H1 (cell line): ENCODE measurements around the gene OR2D2. TPM values are rescaled to one million over a fixed set of nuclear protein-coding genes. Genes with fewer than 3 reads are reported as not detected.

ENCODE experiments used
- CTCF ChIA-PET: fragments of 300-600 bp; sonication (Branson Sonifier 250); formaldehyde crosslinking; loops from one replicate; lab custom pipeline; 2021; ENCODE audit not compliant: partially characterized antibody; lab: Charles Lee
- POLR2A ChIA-PET: fragments of 300-600 bp; sonication (Branson Sonifier 250); formaldehyde crosslinking; loops from one replicate; lab custom pipeline; 2021; ENCODE audit warnings: inconsistent platforms; ENCODE audit not compliant: partially characterized antibody; lab: Charles Lee
- DNase-seq, 2 experiments: peaks; one replicate each; pipeline versions ENCODE4 v3.0.0 to v3.0.0-alpha.2; 2010 to 2022; ENCODE audit warnings: low spot score in 2 of 2, low read depth in 1 of 2, mixed read lengths in 1 of 2
- FAIRE-seq: peaks from 2 replicates; lab custom pipeline; 2011; peaks lifted over from hg19 to GRCh38; lab: Jason Lieb, UNC
- H2AFZ ChIP-seq: 2 replicates; pipeline ENCODE4 v1.8.1; 2012; ENCODE audit warnings: low read length, inconsistent platforms
- H2AK5ac ChIP-seq: 2 replicates; pipeline ENCODE4 v1.6.1; 2013; ENCODE audit warnings: low read depth, low read length
- H2BK120ac ChIP-seq: replicated peaks from 2 replicates; pipeline ENCODE3; 2013; ENCODE audit warnings: low read depth, low read length, inconsistent platforms
- H2BK12ac ChIP-seq: 2 replicates; pipeline ENCODE4 v1.6.1; 2013; ENCODE audit warnings: low read depth, low read length
- H2BK15ac ChIP-seq: 2 replicates; pipeline ENCODE4 v1.6.1; 2013; ENCODE audit warnings: low read length
- H2BK20ac ChIP-seq: 2 replicates; pipeline ENCODE4 v1.6.1; 2013; ENCODE audit warnings: low read length
- H2BK5ac ChIP-seq: 2 replicates; pipeline ENCODE4 v1.6.1; 2013; ENCODE audit warnings: low read depth, low read length
- H3K14ac ChIP-seq: 2 replicates; pipeline ENCODE4 v1.6.1; 2013; ENCODE audit warnings: inconsistent platforms; ENCODE audit not compliant: insufficient read length
- H3K18ac ChIP-seq: 2 replicates; pipeline ENCODE4 v1.6.1; 2013; ENCODE audit warnings: low read length; ENCODE audit errors: extremely low read depth
- H3K23ac ChIP-seq: 2 replicates; pipeline ENCODE4 v1.6.1; 2013; ENCODE audit warnings: inconsistent platforms; ENCODE audit not compliant: insufficient read length
- H3K23me2 ChIP-seq: 2 replicates; pipeline ENCODE4 v1.6.1; 2013; ENCODE audit warnings: low read depth, low read length
- H3K27ac ChIP-seq: 2 replicates; pipeline ENCODE4 v1.6.1; 2011; ENCODE audit warnings: low read depth, low read length, inconsistent platforms
- H3K27me3 ChIP-seq, 4 experiments: replicated peaks in 1 of 4; 1 replicate in 1 of 4; 2 replicates in 3 of 4; pipeline versions ENCODE4 v1.6.1 to v1.8.1; 2011 to 2013; ENCODE audit warnings: low read length in 3 of 4, mild to moderate bottlenecking in 3 of 4, inconsistent platforms in 2 of 4, mixed read lengths in 2 of 4, moderate library complexity in 1 of 4; ENCODE audit not compliant: control insufficient read depth in 3 of 4, insufficient read depth in 3 of 4; ENCODE audit errors: extremely low read depth in 1 of 4
- H3K36me3 ChIP-seq, 4 experiments: 2 replicates each; pipeline versions ENCODE4 v1.6.1 to v1.8.1; 2011 to 2013; ENCODE audit warnings: mild to moderate bottlenecking in 4 of 4, low read length in 3 of 4, moderate library complexity in 2 of 4, control low read depth in 1 of 4, inconsistent platforms in 1 of 4; ENCODE audit not compliant: insufficient read depth in 4 of 4, control insufficient read depth in 2 of 4
- H3K4ac ChIP-seq: replicated peaks from 2 replicates; pipeline ENCODE3; 2013; ENCODE audit warnings: low read length, low read depth, mixed read lengths, inconsistent platforms; ENCODE audit not compliant: insufficient read length
- H3K4me1 ChIP-seq, 4 experiments: replicated peaks in 1 of 4; 1 replicate in 1 of 4; 2 replicates in 3 of 4; pipeline versions ENCODE4 v1.6.1 to v1.8.1; 2011 to 2013; ENCODE audit warnings: low read length in 3 of 4, inconsistent platforms in 2 of 4, mixed read lengths in 1 of 4; ENCODE audit not compliant: insufficient read depth in 4 of 4, control insufficient read depth in 3 of 4
- H3K4me2 ChIP-seq, 2 experiments: 2 replicates each; pipeline versions ENCODE4 v1.6.1 to v1.8.1; 2011 to 2013; ENCODE audit warnings: low read depth in 2 of 2, low read length in 2 of 2, control low read depth in 1 of 2, inconsistent platforms in 1 of 2, mild to moderate bottlenecking in 1 of 2; ENCODE audit not compliant: insufficient read depth in 1 of 2
- H3K4me3 ChIP-seq, 4 experiments: fragments of 200-600, 300-600 bp in 1 of 4; sonication (generic), shearing (Covaris generic), sonication (Bioruptor Twin) in 1 of 4; 2 replicates each; pipeline versions ENCODE4 v1.5.1 to v1.8.1; 2011 to 2016; ENCODE audit warnings: low read length in 4 of 4, low read depth in 3 of 4, control low read depth in 2 of 4, inconsistent platforms in 2 of 4, mild to moderate bottlenecking in 2 of 4, mixed read lengths in 1 of 4, moderate library complexity in 1 of 4; ENCODE audit not compliant: insufficient read depth in 2 of 4; ENCODE audit errors: extremely low read depth in 1 of 4
- H3K56ac ChIP-seq: replicated peaks from 2 replicates; pipeline ENCODE3; 2013; ENCODE audit warnings: low read depth, mild to moderate bottlenecking, mixed read lengths, low read length, inconsistent platforms; ENCODE audit not compliant: insufficient read length
- H3K79me1 ChIP-seq: 2 replicates; pipeline ENCODE4 v1.6.1; 2013; ENCODE audit warnings: low read depth, low read length, control low read depth
- H3K79me2 ChIP-seq, 2 experiments: 2 replicates each; pipeline versions ENCODE4 v1.6.1 to v1.8.1; 2012 to 2013; ENCODE audit warnings: low read length in 2 of 2, mild to moderate bottlenecking in 2 of 2, inconsistent platforms in 1 of 2; ENCODE audit not compliant: insufficient read depth in 2 of 2, control insufficient read depth in 1 of 2
- H3K9ac ChIP-seq, 4 experiments: replicated peaks in 1 of 4; 1 replicate in 1 of 4; 2 replicates in 3 of 4; pipeline versions ENCODE4 v1.6.1 to v1.8.1; 2011 to 2013; ENCODE audit warnings: low read depth in 3 of 4, low read length in 3 of 4, control low read depth in 2 of 4, mild to moderate bottlenecking in 2 of 4, moderate library complexity in 2 of 4, inconsistent platforms in 1 of 4; ENCODE audit errors: extremely low read depth in 1 of 4
- H3K9me3 ChIP-seq, 2 experiments: 2 replicates each; pipeline versions ENCODE4 v1.6.1 to v1.8.1; 2012 to 2013; ENCODE audit warnings: mild to moderate bottlenecking in 2 of 2, moderate library complexity in 2 of 2, control low read depth in 1 of 2, inconsistent platforms in 1 of 2, low read depth in 1 of 2, low read length in 1 of 2, mixed read lengths in 1 of 2; ENCODE audit not compliant: insufficient read depth in 2 of 2
- H4K20me1 ChIP-seq, 2 experiments: replicated peaks in 1 of 2; 2 replicates each; pipeline versions ENCODE3 to v1.8.1; 2011 to 2013; ENCODE audit warnings: inconsistent platforms in 2 of 2, low read length in 2 of 2, mild to moderate bottlenecking in 1 of 2; ENCODE audit not compliant: insufficient read depth in 2 of 2, control insufficient read depth in 1 of 2
- H4K5ac ChIP-seq: 2 replicates; pipeline ENCODE4 v1.6.1; 2013; ENCODE audit warnings: low read length, low read depth, mixed read lengths, inconsistent platforms; ENCODE audit not compliant: insufficient read length
- H4K8ac ChIP-seq: 2 replicates; pipeline ENCODE4 v1.8.0; 2013; ENCODE audit warnings: mild to moderate bottlenecking, moderate library complexity, low read length, inconsistent platforms; ENCODE audit not compliant: insufficient read depth; ENCODE audit errors: extremely low read depth
- H4K91ac ChIP-seq: replicated peaks from 2 replicates; pipeline ENCODE3; 2013; ENCODE audit warnings: low read length, mixed read lengths, inconsistent platforms; ENCODE audit not compliant: insufficient read length
- ASH2L ChIP-seq: fragments of 200-600, 300-600 bp; sonication (generic); IDR thresholded peaks from one replicate; pipeline ENCODE4 v1.7.1; 2017; ENCODE audit warnings: low read length
- EP300 ChIP-seq, 2 experiments: IDR thresholded peaks; 1 replicate in 1 of 2; 2 replicates in 1 of 2; pipeline ENCODE4 v1.6.1; 2011 to 2012; ENCODE audit warnings: low read depth in 2 of 2, low read length in 2 of 2, mild to moderate bottlenecking in 2 of 2, borderline replicate concordance in 1 of 2, inconsistent platforms in 1 of 2, moderate library complexity in 1 of 2
- GTF2F1 ChIP-seq: IDR thresholded peaks from 2 replicates; pipeline ENCODE4 v1.6.1; 2012; ENCODE audit warnings: low read depth, low read length, improper control_type of control experiment, borderline replicate concordance
- HDAC2 ChIP-seq, 2 experiments: fragments of 300-600 bp in 1 of 2; sonication (generic) in 1 of 2; IDR thresholded peaks; 2 replicates each; pipeline ENCODE4 v1.6.1; 2011 to 2012; ENCODE audit warnings: low read depth in 2 of 2, low read length in 2 of 2, mild to moderate bottlenecking in 2 of 2, moderate library complexity in 2 of 2, borderline replicate concordance in 1 of 2, inconsistent platforms in 1 of 2
- JUN ChIP-seq: IDR thresholded peaks from 2 replicates; pipeline ENCODE4 v1.6.1; 2011; ENCODE audit warnings: low read depth, mild to moderate bottlenecking, improper control_type of control experiment, low read length
- SIN3A ChIP-seq, 2 experiments: IDR thresholded peaks in 1 of 2; conservative IDR thresholded peaks in 1 of 2; 2 replicates each; pipeline ENCODE4 v1.6.1; 2011 to 2012; ENCODE audit warnings: low read length in 2 of 2, improper control_type of control experiment in 1 of 2, low read depth in 1 of 2, mild to moderate bottlenecking in 1 of 2
- SP1 ChIP-seq: IDR thresholded peaks from 2 replicates; pipeline ENCODE4 v1.6.1; 2011; ENCODE audit warnings: low read depth, low read length
- USF2 ChIP-seq: IDR thresholded peaks from 2 replicates; pipeline ENCODE4 v1.6.1; 2011; ENCODE audit warnings: low read length, improper control_type of control experiment
- WGBS, 2 experiments: shearing (Covaris generic) in 1 of 2; methylation state at CpG; one replicate each; pipeline versions ENCODE4 v1.1.6 to v1.1.7; 2013 to 2015; ENCODE audit warnings: low lambda C conversion rate in 2 of 2, mixed read lengths in 2 of 2, inconsistent platforms in 1 of 2, low coverage in 1 of 2, missing lambda C conversion rate in 1 of 2; ENCODE audit not compliant: insufficient replicate concordance in 2 of 2, insufficient coverage in 1 of 2, insufficient read length in 1 of 2; ENCODE audit errors: extremely low coverage in 1 of 2, missing lambda C conversion rate in 1 of 2; 5-methylcytosine and 5-hydroxymethylcytosine counted together
- polyA plus RNA-seq, 7 experiments: library from polyadenylated mRNA; depleted of rRNA in 3 of 7; stranded (reverse) in 5 of 7; unstranded in 2 of 7; fragments of >200 nt in 5 of 7; fragments of 200-250 nt in 2 of 7; gene quantifications; 1 replicate in 5 of 7; 2 replicates in 1 of 7; 4 replicates in 1 of 7; pipeline versions ENCODE4 v1.2.1 to v1.2.3, GENCODE V29; 2011 to 2013; ENCODE audit warnings: missing spikeins in 2 of 7, mixed read lengths in 2 of 7
- total RNA-seq: library from RNA; stranded (reverse); fragmentation: NEBNext Ultra II Directional; extraction: Animal tissue kit (Norgen Biotek cat#: 25700); gene quantifications from 2 replicates; pipeline ENCODE4 v1.2.1, GENCODE V29; 2021

Gene OR2D2
- total and polyA plus RNA-seq, 2 of the 8 experiments (the other 6 are each of a cell fraction or from before 2014, with no cell fraction given) = 0.15 TPM; not detected in 1

- H2BK5ac ChIP-seq = no peak overlapping the region
- H2BK20ac ChIP-seq = no peak overlapping the region
- H3K27me3 ChIP-seq = peaks cover 0 to 1% (median 0%) of the 10 kb centered on the region in 4 experiments; a peak in 1 of 7 replicates
- TF ChIP-seq JUN (no peak), USF2 (no peak), SIN3A (conservative IDR thresholded peaks at IDR 0.05 in 1 of 2, IDR thresholded peaks at IDR 0.05 in 1 of 2; ENCODE audit: low read depth in 1 of 2, low read length in 2 of 2) (no peak), EP300 (IDR thresholded peaks at IDR 0.05; ENCODE audit: borderline replicate concordance in 1 of 2, low read depth in 2 of 2, low read length in 2 of 2) (no peak), HDAC2 (IDR thresholded peaks at IDR 0.05; ENCODE audit: borderline replicate concordance in 1 of 2, low read depth in 2 of 2, low read length in 2 of 2) (no peak), GTF2F1 (no peak), SP1 (no peak), ASH2L (no peak)
- no peak overlapping the region for H2BK15ac ChIP-seq
- no peak overlapping the region for H3K56ac ChIP-seq
- no peak overlapping the region for H3K27ac ChIP-seq
- no peak overlapping the region for H3K9ac ChIP-seq
- no peaks in the 10 kb centered on the region for H3K79me1 ChIP-seq
- no peaks in the 10 kb centered on the region for H4K20me1 ChIP-seq
- FAIRE-seq (no peak), DNase-seq (no peak)
- H3K9me3 ChIP-seq = no peaks in the 10 kb centered on the region
- no peaks in the 10 kb centered on the region for H3K4me1 ChIP-seq
- no peak overlapping the region for H3K4ac ChIP-seq
- H2AFZ ChIP-seq = no peak overlapping the region
- POLR2A ChIA-PET = interaction anchor here (1.5 kb wide), 1 partner anchor 37 kb away, joined by 4 read pairs; the partner anchor contains the start of gene ZNF215
- no peaks in the 10 kb centered on the region for H3K79me2 ChIP-seq
- no peak overlapping the region for H4K91ac ChIP-seq
- no peaks in the 10 kb centered on the region for H3K36me3 ChIP-seq
- no peak overlapping the region for H4K5ac ChIP-seq
- no peak overlapping the region for H3K18ac ChIP-seq
- no peak overlapping the region for H2BK120ac ChIP-seq
- H3K23me2 ChIP-seq = no peaks in the 10 kb centered on the region
- H4K8ac ChIP-seq = no peak overlapping the region
- no peak overlapping the region for H2AK5ac ChIP-seq
- H3K14ac ChIP-seq = no peak overlapping the region
- WGBS, 2 experiments = 95% methylated on average over 1 of the region's 1 CpG; no CpG with 5 or more reads in 1 of the 2 experiments
- H2BK12ac ChIP-seq = no peak overlapping the region
- H3K4me2 ChIP-seq = no peak overlapping the region
- CTCF ChIA-PET = interaction anchor here (0.9 to 2.3 kb wide), 4 partner anchors 22 to 135 kb away, joined by 3 to 9 read pairs (median 4); no protein-coding TSS in a partner anchor
- H3K23ac ChIP-seq = no peak overlapping the region
- no peak overlapping the region for H3K4me3 ChIP-seq
These were observed 2.5 kb downstream of the OR2D2 start for GRCh38 chr11:6889835-6890234.
